Left hindlimb (tissue), 1 donor: ENCODE results near the gene FAM83G.

Experiments
- DNase-seq: peaks from one replicate; pipeline ENCODE4 v3.0.0-alpha.2; 2018

FAM83G gene

DNA sequence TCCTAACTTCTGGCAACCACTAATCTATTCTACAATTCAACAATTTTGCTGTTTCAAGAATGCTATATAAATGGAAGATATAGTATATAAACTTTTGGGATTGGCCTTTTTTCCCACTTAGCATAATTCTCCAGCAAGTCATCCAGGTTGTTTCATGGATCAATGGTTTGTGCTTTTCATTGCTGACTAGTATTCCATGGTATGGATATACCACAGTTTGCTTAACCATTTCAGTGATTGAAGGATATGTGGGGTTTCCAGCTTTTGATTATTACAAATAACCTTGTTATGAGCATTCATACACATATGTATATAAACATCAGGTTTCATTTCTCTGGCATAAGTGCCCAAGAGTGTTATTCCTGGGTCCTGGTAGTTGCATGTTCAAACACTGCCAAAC is 2.1 kb upstream of the FAM83G start:
- DNase-seq: no peak

- no peak for DNase-seq
Observed at GRCh38 chr17:19005789-19006430, 1.3 kb upstream of the FAM83G start.

DNA sequence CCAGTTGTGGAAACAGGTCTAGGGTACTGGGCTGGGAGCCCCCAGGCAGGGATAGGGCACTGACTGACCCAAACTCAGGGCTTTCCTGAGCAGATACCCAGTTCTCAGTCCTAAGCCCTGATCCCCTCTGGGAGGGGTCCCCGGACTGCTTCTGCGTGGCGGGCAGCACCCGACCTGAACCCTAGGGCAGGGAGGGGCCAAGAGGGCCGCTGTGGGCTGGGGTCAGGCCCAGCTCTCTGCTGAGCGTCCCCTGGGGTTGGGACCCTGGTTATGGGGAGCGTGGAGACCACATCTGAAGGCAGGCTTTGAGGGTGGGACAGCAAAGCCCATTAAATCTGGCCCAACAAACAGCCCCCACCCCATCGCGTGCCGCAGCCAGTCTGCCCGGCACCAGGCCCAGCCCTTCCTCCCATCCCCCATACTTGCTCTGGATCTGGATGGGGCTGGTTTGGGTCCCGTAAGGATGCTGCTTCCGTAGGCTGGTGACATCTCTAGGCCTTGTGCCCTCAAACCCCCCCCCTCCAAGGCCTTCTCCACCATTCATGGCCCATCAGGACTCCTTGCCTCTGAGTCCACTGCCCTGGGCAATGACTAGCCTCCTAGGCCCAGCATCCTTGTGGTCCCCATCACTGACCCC is 691 bp upstream of the FAM83G start:
- DNase-seq: no peak

DNA sequence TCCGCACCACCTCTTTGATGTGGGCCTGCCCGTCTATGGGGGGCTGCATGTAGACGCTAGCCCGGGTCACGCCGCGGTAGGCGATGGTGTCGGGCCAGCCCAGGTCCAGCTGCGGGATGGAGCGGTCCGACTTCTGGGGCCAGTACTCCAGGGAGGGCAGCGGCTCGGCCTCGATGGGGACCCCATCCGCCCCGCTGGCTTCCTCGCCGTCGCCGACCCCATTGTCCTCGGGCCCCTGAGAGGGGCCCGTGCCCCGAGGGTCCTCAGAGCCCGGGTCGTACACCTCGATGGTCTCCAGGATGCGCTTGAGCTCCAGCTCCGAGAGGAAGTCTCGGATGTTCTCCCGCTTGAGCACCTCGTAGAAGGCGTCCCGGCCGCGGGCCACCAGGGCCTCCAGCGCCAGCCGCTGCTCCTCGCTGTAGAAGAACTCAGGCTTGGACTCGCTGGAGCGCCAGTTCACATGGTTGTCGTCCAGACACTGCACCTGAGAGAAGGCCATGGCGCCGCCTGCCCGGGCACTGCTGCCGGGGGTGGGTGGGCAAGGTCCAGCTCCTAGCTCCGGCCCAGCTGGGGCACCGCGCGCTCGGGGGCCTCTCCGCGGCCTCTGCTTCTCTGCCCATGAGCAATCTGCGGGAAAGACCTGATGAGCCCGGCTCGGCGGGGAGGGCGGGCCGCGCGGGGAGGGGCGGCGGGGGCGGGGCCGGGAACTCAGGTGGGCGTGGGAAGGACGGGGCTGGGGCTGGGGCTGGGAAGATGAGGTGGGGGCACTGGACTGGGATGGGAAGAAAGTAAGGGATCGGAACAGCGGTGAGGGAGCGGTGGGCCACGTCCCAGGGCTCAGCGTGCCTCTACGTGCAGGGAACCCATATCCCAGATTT is 782 bp downstream of the FAM83G start:
- DNase-seq: peak; percentile 52

GRCh38 chr17:19002805-19003542 is 1.6 kb downstream of the FAM83G start:
- no peak for DNase-seq

DNA sequence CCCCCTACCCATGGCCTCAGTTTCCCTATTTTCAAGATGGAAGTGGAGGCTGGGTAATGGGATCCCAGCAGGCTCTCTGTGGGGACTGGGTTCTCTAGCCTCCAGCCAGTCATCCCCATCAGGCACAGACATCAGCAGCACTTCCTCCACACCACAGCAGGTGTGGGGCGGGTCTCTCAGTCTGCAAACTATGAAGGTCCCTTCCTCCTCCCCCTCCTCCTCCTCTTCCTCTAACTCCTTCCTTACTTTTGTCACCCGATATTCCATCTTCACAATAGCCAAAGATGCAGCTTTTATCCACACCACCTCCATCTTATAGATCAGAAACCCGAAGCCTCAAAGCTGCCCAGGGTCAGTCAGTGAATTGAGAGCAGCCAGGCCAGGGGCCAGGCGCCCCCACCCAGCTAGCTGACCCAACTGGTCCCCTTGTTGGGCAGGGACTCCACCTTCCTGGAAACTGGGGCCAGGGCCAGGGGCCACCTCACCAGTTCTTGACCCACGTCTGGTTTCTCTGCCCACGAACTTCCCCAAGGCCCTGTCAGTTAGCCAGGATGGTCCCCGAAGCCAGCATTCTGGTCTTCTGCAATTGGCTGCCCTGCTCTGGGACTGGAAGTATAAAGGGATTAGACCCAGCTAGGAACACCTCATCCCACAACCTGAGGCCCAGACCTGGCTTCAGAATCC is 2.5 kb downstream of the FAM83G start:
- no peak for DNase-seq

- DNase-seq: no peak
Observed at GRCh38 chr17:19000531-19001325, 3.8 kb downstream of the FAM83G start.

DNA sequence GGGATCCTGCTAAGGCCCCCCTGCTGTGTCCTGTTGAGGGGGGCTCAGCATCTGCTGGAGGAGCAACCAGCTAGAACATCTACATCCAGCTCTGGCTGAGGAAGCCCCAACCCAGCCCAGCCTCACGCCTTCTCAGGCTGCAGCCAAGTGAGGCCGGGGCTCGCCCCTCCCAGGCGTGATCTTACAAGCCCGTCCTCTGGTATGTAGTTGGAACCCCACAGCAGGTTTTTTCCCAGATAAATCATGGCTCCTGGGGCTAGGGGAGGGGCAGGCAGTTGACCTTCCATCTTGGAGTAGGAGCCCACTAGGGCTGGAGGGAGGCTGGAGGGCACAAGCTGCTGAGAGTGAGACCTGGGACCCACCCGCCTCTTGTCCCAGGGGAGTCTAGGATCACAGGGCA is 4.7 kb downstream of the FAM83G start:
- DNase-seq: no peak

DNA sequence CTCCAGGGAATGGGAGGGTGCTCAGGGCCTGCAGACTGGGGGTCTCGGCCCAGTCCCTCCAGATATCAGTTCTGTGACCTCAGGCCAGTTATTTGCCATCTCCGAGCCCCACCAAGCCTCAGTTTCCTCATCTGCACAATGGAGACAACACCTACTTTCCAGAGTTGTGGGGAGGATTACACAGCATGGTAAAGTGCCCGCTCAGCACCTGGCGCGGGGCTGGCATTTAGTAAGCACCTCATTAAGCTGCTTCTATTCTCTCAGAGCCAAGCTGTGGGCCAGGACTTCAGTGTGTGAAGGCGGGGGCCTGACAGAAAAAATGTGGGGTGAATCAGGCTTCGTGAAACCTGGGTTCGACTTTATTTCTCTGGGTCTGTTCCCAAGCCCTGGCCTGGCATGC is 5.2 kb downstream of the FAM83G start:
- DNase-seq: no peak

DNA sequence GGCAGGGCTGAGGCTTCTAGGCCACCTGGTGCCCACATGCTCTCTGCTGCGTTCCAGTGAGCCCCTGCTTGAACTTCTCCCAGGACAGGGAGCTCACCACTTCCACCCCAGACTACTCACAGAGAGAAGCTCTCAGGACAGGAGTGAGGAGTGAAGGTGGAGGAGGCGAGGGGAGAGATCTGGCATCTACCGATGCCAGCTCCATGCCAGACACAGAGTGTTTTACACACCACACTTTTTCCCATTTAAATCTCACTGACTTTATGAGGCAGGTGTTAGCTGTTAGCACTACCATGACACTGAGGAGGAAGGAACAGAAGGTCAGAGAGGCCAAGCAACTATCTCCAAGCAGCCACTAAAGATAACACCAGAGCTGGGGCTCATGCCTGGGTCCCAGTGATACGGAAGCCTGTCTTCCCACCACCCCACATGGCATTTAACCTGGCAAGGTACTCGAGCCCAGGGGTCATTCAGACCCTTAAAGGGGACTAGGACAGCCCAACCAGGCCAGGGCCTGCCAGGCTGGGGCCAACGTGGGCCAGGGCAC is 6.8 kb downstream of the FAM83G start:
- no peak for DNase-seq

GRCh38 chr17:18996458-18996857 is 8.1 kb downstream of the FAM83G start:
- no peak for DNase-seq

GRCh38 chr17:18995220-18995619 is 9.3 kb downstream of the FAM83G start:
- no peak for DNase-seq

GRCh38 chr17:18994631-18995030 is 9.9 kb downstream of the FAM83G start:
- no peak for DNase-seq

DNA sequence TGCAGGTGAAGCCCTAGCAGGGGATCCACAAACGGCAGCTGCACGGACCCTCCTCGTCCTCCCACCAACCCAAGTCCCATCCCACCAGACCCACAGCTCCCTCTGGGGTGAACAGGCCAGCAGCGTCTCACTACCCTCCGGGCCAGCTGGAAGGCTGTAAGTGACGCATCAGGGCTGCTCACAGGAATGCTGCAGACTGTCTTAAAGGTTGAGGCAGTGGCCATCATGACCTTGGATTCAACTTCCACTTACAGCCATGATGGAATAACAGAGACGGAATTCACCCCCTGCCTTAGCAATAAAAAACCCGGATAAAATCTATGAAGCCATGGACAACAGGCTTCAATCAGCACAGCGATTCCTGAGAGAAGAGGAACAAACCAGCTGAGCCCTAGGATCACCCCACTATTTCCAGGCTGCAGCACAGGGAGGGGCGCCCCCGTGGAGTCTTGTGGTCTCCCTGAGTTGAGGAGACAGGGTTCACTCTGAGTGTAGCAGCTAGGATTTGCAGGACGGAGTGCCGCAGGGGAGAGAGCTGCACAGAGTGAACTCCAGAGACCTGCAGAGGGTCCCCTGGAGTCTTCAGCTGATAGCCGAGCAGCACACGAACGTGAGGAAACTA is 10.5 kb downstream of the FAM83G start:
- no peak for DNase-seq

- DNase-seq: no peak
Observed at GRCh38 chr17:18992454-18993130, 12.0 kb downstream of the FAM83G start.

- DNase-seq: no peak
Observed at GRCh38 chr17:18991531-18992315, 12.8 kb downstream of the FAM83G start.

- no peak for DNase-seq
Observed at GRCh38 chr17:18990331-18990730, 14.2 kb downstream of the FAM83G start.

- DNase-seq: no peak
Observed at GRCh38 chr17:18988546-18989173, 15.9 kb downstream of the FAM83G start.
